ENCODE results near the gene SH3RF3.

DNA sequence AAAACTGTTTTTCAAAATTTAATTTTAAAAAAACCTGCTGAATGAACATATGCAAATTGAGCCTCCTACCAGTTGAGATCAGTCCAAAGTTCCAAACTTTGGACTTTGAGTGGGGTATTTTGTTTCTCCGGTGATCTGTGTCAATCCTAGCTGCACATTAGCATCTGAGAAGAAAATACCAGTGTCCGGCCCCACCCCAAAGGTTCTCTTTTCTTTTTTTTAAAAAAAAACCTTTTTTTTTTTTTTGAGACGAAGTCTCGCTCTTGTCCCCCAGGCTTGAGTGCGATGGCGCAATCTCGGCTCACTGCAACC, 393.0 kb downstream of the SH3RF3 start:
- TF ChIP-seq, protein P1, sequence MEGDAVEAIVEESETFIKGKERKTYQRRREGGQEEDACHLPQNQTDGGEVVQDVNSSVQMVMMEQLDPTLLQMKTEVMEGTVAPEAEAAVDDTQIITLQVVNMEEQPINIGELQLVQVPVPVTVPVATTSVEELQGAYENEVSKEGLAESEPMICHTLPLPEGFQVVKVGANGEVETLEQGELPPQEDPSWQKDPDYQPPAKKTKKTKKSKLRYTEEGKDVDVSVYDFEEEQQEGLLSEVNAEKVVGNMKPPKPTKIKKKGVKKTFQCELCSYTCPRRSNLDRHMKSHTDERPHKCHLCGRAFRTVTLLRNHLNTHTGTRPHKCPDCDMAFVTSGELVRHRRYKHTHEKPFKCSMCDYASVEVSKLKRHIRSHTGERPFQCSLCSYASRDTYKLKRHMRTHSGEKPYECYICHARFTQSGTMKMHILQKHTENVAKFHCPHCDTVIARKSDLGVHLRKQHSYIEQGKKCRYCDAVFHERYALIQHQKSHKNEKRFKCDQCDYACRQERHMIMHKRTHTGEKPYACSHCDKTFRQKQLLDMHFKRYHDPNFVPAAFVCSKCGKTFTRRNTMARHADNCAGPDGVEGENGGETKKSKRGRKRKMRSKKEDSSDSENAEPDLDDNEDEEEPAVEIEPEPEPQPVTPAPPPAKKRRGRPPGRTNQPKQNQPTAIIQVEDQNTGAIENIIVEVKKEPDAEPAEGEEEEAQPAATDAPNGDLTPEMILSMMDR (IDR thresholded peaks at IDR 0.05), result no peak
- TF ChIP-seq POLR2A (IDR thresholded peaks at IDR 0.05) (no peak), POLR2AphosphoS5 (IDR thresholded peaks at IDR 0.05; ENCODE audit: insufficient read depth in 1 of 2, low read depth in 1 of 2) (no peak)

Measured in vagina (tissue), 2 donors.